C4-2B (cell line): ENCODE results near the gene PDSS1.

Experiments
- ZFX ChIP-seq: fragments of 450-650 bp; IDR thresholded peaks from 2 replicates; pipeline ENCODE4 v1.6.1; 2017
- TF ChIP-seq, protein P1 (sequence below): fragments of 450-650 bp; conservative IDR thresholded peaks from 2 replicates; pipeline ENCODE4 v1.5.1; 2017; ENCODE audit warnings: mild to moderate bottlenecking

DNA sequence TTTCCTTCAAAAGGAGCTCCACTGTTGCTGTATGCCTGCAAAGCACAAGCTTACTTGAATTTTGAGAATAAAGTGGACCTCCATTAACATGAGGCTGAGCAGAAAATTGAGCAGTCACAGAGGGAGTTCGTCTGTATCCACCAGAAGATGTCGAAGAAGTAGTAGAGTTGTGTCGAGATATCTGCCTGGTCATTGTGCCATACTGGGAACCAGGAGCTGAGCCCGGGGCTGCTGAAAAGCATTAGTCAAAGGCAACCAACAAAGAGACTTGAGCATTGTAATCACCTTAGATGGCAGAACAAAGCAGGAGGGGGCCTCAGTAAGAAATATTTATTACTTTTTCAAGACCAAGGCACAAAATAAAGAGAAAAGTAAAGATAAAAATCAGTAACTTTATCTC, 61.5 kb downstream of the PDSS1 start:
- TF ChIP-seq, protein P1, sequence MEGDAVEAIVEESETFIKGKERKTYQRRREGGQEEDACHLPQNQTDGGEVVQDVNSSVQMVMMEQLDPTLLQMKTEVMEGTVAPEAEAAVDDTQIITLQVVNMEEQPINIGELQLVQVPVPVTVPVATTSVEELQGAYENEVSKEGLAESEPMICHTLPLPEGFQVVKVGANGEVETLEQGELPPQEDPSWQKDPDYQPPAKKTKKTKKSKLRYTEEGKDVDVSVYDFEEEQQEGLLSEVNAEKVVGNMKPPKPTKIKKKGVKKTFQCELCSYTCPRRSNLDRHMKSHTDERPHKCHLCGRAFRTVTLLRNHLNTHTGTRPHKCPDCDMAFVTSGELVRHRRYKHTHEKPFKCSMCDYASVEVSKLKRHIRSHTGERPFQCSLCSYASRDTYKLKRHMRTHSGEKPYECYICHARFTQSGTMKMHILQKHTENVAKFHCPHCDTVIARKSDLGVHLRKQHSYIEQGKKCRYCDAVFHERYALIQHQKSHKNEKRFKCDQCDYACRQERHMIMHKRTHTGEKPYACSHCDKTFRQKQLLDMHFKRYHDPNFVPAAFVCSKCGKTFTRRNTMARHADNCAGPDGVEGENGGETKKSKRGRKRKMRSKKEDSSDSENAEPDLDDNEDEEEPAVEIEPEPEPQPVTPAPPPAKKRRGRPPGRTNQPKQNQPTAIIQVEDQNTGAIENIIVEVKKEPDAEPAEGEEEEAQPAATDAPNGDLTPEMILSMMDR, result no peak
- no peak for TF ChIP-seq ZFX
